ENCODE measurements around the gene SEMA3B.

GRCh38 chr3:50276762-50277101, 7.8 kb downstream of the SEMA3B start:
- TF ChIP-seq POLR2A (IDR thresholded peaks at IDR 0.05): no peak
- TF ChIP-seq CTCF (IDR thresholded peaks at IDR 0.05): no peak
- TF ChIP-seq POLR2AphosphoS5 (IDR thresholded peaks at IDR 0.05): no peak
- TF ChIP-seq EP300 (IDR thresholded peaks at IDR 0.05): no peak

Data from gastroesophageal sphincter (tissue), 3 donors.